Activated T-helper 1 cell treated with anti-CD3 and anti-CD28 coated beads, Interleukin-12 subunit alpha, Interleukin-12 subunit beta, Interleukin-2, Interleukin-4 antibody, amounts not matched to agents 30 ng/mL and 10 ng/mL and 1 ng/mL, durations not matched to agents 14 hours and 24 hours and 36 hours (primary cell): ENCODE measurements around the gene WDR81. TPM values are rescaled to one million over a fixed set of nuclear protein-coding genes. Genes with fewer than 3 reads are reported as not detected.
A peak's percentile ranks its signal among the peaks of the same experiment; 100 is the strongest.
"Not testable (repeated sequence)": the region's sequence is repeated elsewhere in the genome, so short reads cannot be mapped to it uniquely, and the experiment has no call there.

Source experiments
- DNase-seq: peaks from one replicate; pipeline ENCODE4 v3.0.0; 2021; ENCODE audit warnings: low spot score
- H3K27ac Mint-ChIP-seq: one replicate; pipeline ENCODE4 v1.8.0; 2021; ENCODE audit warnings: mild to moderate bottlenecking, mixed read lengths
- H3K27me3 Mint-ChIP-seq: one replicate; pipeline ENCODE4 v1.8.0; 2022; ENCODE audit warnings: mild to moderate bottlenecking, moderate library complexity, mixed read lengths; ENCODE audit not compliant: insufficient read depth
- H3K36me3 Mint-ChIP-seq: one replicate; pipeline ENCODE4 v1.8.0; 2021; ENCODE audit warnings: low read depth, mixed read lengths
- H3K4me1 Mint-ChIP-seq: one replicate; pipeline ENCODE4 v1.8.0; 2021; ENCODE audit warnings: low read depth, mixed read lengths
- H3K4me3 Mint-ChIP-seq: one replicate; pipeline ENCODE4 v1.8.0; 2021; ENCODE audit warnings: mild to moderate bottlenecking, moderate library complexity, mixed read lengths
- H3K9me3 Mint-ChIP-seq: one replicate; pipeline ENCODE4 v1.8.0; 2021; ENCODE audit warnings: mixed read lengths
- intact Hi-C: fragments of 100-400 bp; cut with micrococcal nuclease; formaldehyde crosslinking; loops from one replicate; pipeline ENCODE4 v1.15.1; 2024
- total RNA-seq: library from RNA; stranded (reverse); gene quantifications from 2 replicates; pipeline ENCODE4 v1.2.3, GENCODE V29; 2022

Gene WDR81
- total RNA-seq, 1 donor from 2014 or later: 21.6 TPM

- H3K27ac Mint-ChIP-seq: peak overlapping the region; percentile 73
- no peak for DNase-seq
- intact Hi-C loops: loop anchor here (1.0 to 5.0 kb wide), 8 partner anchors 9 to 685 kb away; partner anchors contain the start of genes CRK, MNT, PITPNA and PRPF8
- H3K4me1 Mint-ChIP-seq: peaks cover 22% of the 10 kb centered on the region
- peak overlapping the region; percentile 97 for H3K4me3 Mint-ChIP-seq
- H3K27me3 Mint-ChIP-seq: peaks cover 6% of the 10 kb centered on the region
- no peaks in the 10 kb centered on the region for H3K9me3 Mint-ChIP-seq
- H3K36me3 Mint-ChIP-seq: peaks cover 19% of the 10 kb centered on the region
Measured at GRCh38 chr17:1715803-1716075, 8.8 kb upstream of the WDR81 start.

DNA sequence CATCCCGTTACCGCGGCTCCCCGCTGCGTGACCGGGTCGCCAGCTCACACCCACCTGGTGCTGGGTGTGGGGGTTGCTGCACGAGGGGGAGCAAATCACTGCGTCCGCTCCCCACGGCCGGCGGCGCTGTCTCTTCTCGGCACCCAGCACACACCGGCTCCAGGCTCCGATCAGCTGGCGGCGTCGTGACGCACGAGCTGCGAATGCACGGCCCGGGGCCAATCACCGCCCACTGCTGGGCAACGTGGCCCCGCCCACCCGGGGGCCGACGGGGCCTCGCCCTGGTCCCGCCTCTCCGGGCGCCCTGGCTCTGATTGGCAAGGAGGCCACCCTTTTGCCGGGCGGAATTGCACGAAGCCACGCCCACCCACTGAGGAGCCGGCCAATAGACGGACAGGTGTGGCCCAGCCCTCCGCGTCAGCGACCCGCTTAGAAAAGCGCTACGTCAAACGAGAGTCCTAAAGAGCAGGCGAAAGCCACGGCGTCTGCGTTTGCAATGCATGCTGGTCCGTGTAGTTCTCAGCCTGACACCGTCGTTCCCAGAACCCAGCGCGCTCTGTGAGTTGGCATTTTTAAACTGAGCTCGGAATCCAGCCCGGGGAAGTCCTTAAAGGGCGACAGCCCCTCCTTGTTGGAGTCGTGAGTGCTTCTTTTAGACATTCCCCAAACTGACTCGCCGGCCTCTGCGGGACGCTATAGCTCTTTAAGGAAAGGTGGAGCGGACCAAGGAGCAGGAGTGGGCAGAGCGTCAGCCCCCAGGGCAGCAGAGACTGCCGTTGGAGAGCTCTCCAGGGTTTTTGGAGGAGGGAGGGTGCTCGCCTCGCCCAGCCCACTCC lies 8.2 kb upstream of the WDR81 start:
- Mint-ChIP-seq H3K4me3 (peak overlapping the region; percentile 97), H3K4me1 (peaks cover 26% of the 10 kb centered on the region), H3K27me3 (peaks cover 4% of the 10 kb centered on the region), H3K9me3 (no peaks in the 10 kb centered on the region), H3K27ac (peak overlapping the region; percentile 98), H3K36me3 (peaks cover 19% of the 10 kb centered on the region)
- peak; percentile 100 for DNase-seq
- intact Hi-C loops: loop anchor here (1.0 to 5.0 kb wide), 8 partner anchors 8 to 685 kb away; partner anchors contain the start of genes CRK, MNT, PITPNA and PRPF8

- no peaks in the 10 kb centered on the region for H3K9me3 Mint-ChIP-seq
- peaks cover 26% of the 10 kb centered on the region for H3K4me1 Mint-ChIP-seq
- intact Hi-C loops: loop anchor here (1.0 to 5.0 kb wide), 13 partner anchors 7 to 684 kb away; partner anchors contain the start of genes CRK, DPH1, MNT and PITPNA
- H3K36me3 Mint-ChIP-seq: peaks cover 14% of the 10 kb centered on the region
- DNase-seq: peak; percentile 90
- peak overlapping the region; percentile 97 for H3K4me3 Mint-ChIP-seq
- H3K27me3 Mint-ChIP-seq: peaks cover 3% of the 10 kb centered on the region
- peak overlapping the region; percentile 98 for H3K27ac Mint-ChIP-seq
Measured at GRCh38 chr17:1716912-1717695, 7.4 kb upstream of the WDR81 start.

DNA sequence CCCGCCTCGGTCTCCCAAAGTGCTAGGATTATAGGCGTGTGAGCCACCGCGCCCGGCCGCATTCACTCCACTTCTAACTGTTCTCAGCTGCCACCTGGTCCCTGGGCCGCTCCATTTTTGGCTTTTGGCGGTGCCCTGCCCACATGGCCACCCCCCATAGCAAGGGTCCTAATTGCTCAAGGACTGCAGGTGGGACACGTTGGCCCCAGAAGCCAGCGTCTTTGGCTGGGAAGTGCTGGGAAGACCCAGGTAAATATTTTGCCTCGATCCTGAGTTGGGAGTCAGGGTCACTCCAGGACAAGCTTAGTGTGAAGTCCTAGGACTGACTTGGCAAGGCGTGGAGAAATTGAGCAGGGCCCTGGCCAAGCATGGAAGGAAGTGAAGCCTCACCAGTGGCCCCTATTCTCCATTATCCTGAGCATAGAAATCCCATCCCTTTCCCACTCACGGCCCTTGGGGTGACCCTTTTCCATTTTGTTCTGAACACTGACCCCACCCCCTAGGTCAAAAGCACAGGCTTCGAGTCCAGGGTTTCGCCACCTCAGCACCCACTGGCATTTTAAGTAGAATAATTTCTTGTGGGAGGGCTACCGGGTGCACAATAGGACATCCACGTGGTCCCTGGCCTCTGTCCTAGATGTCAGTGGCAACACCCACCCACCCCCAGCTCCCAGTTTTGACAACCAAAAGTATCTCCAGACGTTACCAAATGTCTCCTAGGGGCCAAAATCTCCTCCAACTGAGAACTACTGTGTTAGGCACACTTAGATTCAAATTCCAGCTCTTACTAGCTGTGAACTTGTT lies 5.9 kb upstream of the WDR81 start:
- no peaks in the 10 kb centered on the region for H3K27me3 Mint-ChIP-seq
- H3K4me1 Mint-ChIP-seq: peaks cover 34% of the 10 kb centered on the region
- peaks cover 3% of the 10 kb centered on the region for H3K36me3 Mint-ChIP-seq
- H3K9me3 Mint-ChIP-seq: no peaks in the 10 kb centered on the region
- DNase-seq: no peak
- intact Hi-C loops: loop anchor here (5.0 kb wide), 2 partner anchors 51 to 261 kb away; partner anchors contain the start of gene CRK
- H3K4me3 Mint-ChIP-seq: peak overlapping the region; percentile 97
- peak overlapping the region; percentile 98 for H3K27ac Mint-ChIP-seq

GRCh38 chr17:1720856-1721386 lies 3.6 kb upstream of the WDR81 start:
- intact Hi-C loops: loop anchor here (1.0 to 5.0 kb wide), 2 partner anchors 41 to 63 kb away; partner anchors contain the start of gene SERPINF1
- DNase-seq: peak; percentile 55
- Mint-ChIP-seq H3K27ac (peak overlapping the region; percentile 52), H3K9me3 (no peaks in the 10 kb centered on the region), H3K36me3 (peaks cover 4% of the 10 kb centered on the region), H3K4me3 (no peak overlapping the region), H3K27me3 (no peaks in the 10 kb centered on the region), H3K4me1 (peaks cover 33% of the 10 kb centered on the region)

DNA sequence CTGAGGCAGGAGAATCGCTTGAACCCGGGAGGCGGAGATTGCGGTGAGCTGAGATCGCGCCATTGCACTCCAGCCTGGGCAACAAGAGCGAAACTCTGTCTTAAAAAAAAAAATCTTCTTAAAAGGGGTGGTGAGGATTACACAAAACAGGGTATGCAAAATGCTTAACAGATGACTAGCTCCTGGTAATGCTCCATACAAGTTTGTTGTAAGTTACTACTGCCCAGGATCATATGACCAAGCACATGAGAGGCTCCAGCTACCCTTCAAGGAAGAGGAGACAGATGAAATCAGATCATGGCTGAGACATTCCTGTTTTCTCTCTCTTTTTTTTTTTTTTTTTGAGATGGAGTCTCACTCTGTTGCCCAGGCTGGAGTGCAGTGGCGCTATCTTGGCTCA lies 2.5 kb upstream of the WDR81 start:
- intact Hi-C loops: loop anchor here (5.0 kb wide), 1 partner anchor 40 kb away; the partner anchor contains the start of gene SERPINF1
- H3K27ac Mint-ChIP-seq, H3K36me3 Mint-ChIP-seq, H3K4me3 Mint-ChIP-seq, DNase-seq, H3K9me3 Mint-ChIP-seq, H3K27me3 Mint-ChIP-seq: not testable (repeated sequence)
- peaks cover 32% of the 10 kb centered on the region for H3K4me1 Mint-ChIP-seq

DNA sequence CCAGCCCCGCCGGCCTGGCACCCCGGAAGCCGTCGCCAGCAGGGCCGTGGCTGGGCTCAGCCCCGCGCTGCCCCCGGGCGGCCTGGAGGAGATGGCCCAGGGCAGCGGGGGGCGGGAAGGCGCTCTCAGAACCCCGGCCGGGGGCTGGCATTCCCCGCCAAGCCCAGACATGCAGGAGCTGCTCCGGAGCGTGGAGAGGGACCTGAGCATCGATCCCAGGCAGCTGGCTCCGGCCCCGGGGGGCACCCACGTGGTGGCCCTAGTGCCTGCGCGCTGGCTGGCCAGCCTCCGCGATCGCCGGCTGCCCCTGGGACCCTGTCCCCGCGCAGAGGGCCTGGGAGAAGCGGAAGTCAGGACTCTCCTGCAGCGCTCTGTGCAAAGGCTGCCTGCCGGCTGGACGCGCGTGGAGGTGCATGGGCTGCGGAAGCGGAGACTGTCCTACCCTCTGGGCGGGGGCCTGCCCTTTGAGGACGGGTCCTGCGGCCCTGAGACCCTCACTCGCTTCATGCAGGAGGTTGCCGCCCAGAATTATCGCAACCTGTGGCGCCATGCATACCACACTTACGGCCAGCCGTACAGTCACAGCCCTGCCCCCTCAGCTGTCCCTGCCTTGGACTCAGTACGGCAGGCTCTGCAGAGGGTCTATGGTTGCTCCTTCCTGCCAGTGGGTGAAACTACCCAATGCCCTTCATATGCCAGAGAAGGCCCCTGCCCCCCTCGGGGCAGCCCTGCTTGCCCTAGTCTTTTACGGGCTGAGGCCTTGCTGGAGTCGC lies 551 bp downstream of the WDR81 start:
- no peak for DNase-seq
- Mint-ChIP-seq H3K27ac (peak overlapping the region; percentile 23), H3K36me3 (peaks cover 13% of the 10 kb centered on the region), H3K27me3 (no peaks in the 10 kb centered on the region), H3K9me3 (no peaks in the 10 kb centered on the region), H3K4me1 (peaks cover 32% of the 10 kb centered on the region), H3K4me3 (peak overlapping the region; percentile 83)
- intact Hi-C loops: loop anchor here (1.0 to 5.0 kb wide), 3 partner anchors 9 to 40 kb away; partner anchors contain the start of genes PRPF8 and SERPINF1

DNA sequence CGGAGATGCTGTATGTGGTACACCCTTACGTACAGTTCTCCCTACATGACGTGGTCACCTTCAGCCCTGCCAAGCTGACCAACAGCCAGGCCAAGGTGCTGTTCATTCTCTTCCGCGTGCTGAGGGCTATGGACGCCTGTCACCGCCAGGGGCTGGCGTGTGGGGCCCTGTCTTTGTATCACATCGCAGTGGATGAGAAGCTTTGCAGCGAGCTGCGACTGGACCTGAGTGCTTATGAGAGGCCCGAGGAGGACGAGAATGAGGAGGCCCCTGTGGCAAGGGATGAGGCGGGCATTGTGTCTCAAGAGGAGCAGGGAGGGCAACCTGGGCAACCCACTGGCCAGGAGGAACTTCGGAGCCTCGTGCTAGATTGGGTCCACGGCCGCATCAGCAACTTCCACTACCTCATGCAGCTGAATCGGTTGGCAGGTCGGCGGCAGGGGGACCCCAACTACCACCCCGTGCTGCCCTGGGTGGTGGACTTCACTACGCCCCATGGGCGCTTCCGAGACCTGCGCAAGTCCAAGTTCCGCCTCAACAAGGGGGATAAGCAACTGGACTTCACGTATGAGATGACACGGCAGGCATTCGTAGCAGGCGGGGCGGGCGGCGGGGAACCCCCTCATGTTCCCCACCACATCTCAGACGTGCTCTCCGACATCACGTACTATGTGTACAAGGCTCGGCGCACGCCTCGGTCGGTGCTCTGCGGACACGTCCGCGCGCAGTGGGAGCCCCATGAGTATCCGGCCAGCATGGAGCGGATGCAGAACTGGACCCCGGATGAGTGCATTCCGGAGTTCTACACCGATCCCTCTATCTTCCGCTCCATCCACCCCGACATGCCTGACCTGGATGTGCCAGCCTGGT lies 1.4 kb downstream of the WDR81 start:
- H3K4me1 Mint-ChIP-seq: peaks cover 28% of the 10 kb centered on the region

GRCh38 chr17:1726626-1727257 lies 2.2 kb downstream of the WDR81 start:
- intact Hi-C loops: no loop called here
- H3K4me3 Mint-ChIP-seq: no peak overlapping the region
- DNase-seq: no peak
- H3K27me3 Mint-ChIP-seq: no peaks in the 10 kb centered on the region
- peaks cover 13% of the 10 kb centered on the region for H3K36me3 Mint-ChIP-seq
- no peaks in the 10 kb centered on the region for H3K9me3 Mint-ChIP-seq
- H3K27ac Mint-ChIP-seq: no peak overlapping the region
- peaks cover 26% of the 10 kb centered on the region for H3K4me1 Mint-ChIP-seq

More for the DNA sequence above, 1.4 kb downstream of the WDR81 start:
- intact Hi-C loops: loop anchor here (2.0 kb wide), 1 partner anchor 41 kb away; the partner anchor contains the start of gene PRPF8
- H3K4me3 Mint-ChIP-seq: peak overlapping the region; percentile 83
- H3K27ac Mint-ChIP-seq: peak overlapping the region; percentile 23
- H3K27me3 Mint-ChIP-seq: no peaks in the 10 kb centered on the region
- no peak for DNase-seq
- H3K36me3 Mint-ChIP-seq: peaks cover 13% of the 10 kb centered on the region
- no peaks in the 10 kb centered on the region for H3K9me3 Mint-ChIP-seq

DNA sequence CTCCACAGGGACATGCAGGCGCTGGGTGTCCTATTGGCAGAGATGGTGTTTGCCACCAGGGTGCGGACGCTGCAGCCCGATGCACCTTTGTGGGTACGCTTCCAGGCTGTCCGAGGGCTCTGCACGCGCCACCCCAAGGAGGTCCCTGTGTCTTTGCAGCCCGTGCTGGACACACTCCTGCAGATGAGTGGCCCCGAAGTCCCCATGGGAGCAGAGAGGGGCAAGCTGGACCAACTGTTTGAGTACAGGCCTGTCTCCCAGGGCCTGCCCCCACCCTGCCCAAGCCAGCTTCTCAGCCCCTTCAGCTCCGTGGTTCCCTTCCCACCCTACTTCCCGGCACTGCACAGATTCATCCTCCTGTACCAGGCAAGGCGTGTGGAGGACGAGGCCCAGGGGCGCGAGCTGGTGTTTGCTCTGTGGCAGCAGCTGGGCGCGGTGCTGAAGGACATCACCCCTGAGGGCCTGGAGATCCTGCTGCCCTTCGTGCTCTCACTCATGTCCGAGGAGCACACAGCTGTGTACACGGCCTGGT lies 2.8 kb downstream of the WDR81 start:
- no peak overlapping the region for H3K27ac Mint-ChIP-seq
- intact Hi-C loops: no loop called here
- no peaks in the 10 kb centered on the region for H3K27me3 Mint-ChIP-seq
- no peak for DNase-seq
- no peaks in the 10 kb centered on the region for H3K9me3 Mint-ChIP-seq
- H3K4me1 Mint-ChIP-seq: peaks cover 26% of the 10 kb centered on the region
- peaks cover 13% of the 10 kb centered on the region for H3K36me3 Mint-ChIP-seq
- no peak overlapping the region for H3K4me3 Mint-ChIP-seq
